ENCODE measurements around the gene CBX5. TPM values are rescaled to one million over a fixed set of nuclear protein-coding genes. Genes with fewer than 3 reads are reported as not detected.
A peak's percentile ranks its signal among the peaks of the same experiment; 100 is the strongest.
"Not testable (repeated sequence)": the region's sequence is repeated elsewhere in the genome, so short reads cannot be mapped to it uniquely, and the experiment has no call there.

Gene CBX5
- total RNA-seq (2014; rRNA removed; shearing (Covaris generic)), result 97.8 and 115 TPM in 2 replicates
- total RNA-seq (2022), result 299 and 321 TPM in 2 replicates
- percentile 97 among the genes with signal in this experiment for Bru-seq, nascent RNA
- BruChase-seq, experiment 1, labeled RNA remaining after a 6-hour chase, result percentile 100 among the genes with signal in this experiment
- BruChase-seq, experiment 2, labeled RNA remaining after a 2-hour chase, result percentile 99 among the genes with signal in this experiment
- long read RNA-seq, full-length matches to known transcripts, result 109 of 203 reads
- long read RNA-seq, partial matches to known transcripts, result 1 of 203 reads
- long read RNA-seq, other reads (novel, unspliced or antisense), result 93 of 203 reads

DNA sequence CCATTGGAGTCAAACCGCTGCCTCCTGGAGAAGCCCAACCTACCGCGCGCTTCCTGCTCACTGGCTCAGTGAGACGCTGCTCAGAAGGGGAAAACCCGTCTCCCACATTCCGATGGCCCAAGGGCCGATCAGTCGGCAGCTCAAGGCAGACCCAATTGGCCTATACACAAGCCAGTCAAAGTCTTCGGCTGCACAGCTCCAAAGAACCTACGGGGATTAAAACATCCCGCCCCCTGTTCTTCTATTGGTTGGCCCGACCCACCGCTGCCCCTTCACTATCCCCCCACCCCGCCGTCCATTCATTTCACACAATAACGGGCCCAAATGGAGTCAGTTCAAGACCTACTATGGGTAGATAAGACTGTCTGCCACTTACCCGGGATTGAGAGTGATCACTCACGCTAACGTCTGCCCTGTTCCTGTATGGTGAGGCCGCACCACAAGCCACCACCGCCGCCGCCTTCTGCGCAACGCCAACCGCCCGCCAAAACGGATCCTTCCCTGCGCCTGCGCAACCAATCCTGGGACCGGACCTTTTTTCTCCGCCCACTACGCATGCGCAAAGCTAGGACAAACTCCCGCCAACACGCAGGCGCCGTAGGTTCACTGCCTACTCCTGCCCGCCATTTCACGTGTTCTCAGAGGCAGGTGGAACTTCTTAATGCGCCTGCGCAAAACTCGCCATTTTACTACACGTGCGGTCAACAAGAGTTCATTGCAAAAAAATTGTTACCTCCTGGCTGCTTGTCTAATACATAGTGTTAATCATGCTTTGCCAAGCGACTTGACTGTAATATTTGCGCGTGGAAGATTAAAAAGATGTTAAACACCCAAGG, at the start of gene CBX5:
TSS of gene CBX5 (minus strand) at position 491 of the 836 bp plus-strand sequence. CDS start 22,472 bp downstream, outside the sequence.
- no TSS peak for BruUV-seq (replicated peaks)
- peaks cover 88% of the 10 kb centered on the region for H3K79me2 ChIP-seq (ENCODE audit: insufficient read depth, low read depth, low read length)
- peak within 1 kb of the TSS; percentile 89 for H3K4me3 ChIP-seq (ENCODE audit: low read depth, low read length, poor library complexity, severe bottlenecking)
- H3K36me3 ChIP-seq (ENCODE audit: insufficient read depth, low read length), result peaks cover 89% of the 10 kb centered on the region
- DNase-seq (ENCODE audit: low spot score), result peak; percentile 100
- H3K9me2 ChIP-seq (ENCODE audit: insufficient read depth, low read length), result no peaks in the 10 kb centered on the region
- peaks cover 41% of the 10 kb centered on the region for H4K20me1 ChIP-seq (ENCODE audit: insufficient read depth, low read length)
- TF ChIP-seq EZH2phosphoT487 (IDR thresholded peaks at IDR 0.05; ENCODE audit: borderline replicate concordance, low read depth, low read length), result no peak
- TF ChIP-seq, protein P1, sequence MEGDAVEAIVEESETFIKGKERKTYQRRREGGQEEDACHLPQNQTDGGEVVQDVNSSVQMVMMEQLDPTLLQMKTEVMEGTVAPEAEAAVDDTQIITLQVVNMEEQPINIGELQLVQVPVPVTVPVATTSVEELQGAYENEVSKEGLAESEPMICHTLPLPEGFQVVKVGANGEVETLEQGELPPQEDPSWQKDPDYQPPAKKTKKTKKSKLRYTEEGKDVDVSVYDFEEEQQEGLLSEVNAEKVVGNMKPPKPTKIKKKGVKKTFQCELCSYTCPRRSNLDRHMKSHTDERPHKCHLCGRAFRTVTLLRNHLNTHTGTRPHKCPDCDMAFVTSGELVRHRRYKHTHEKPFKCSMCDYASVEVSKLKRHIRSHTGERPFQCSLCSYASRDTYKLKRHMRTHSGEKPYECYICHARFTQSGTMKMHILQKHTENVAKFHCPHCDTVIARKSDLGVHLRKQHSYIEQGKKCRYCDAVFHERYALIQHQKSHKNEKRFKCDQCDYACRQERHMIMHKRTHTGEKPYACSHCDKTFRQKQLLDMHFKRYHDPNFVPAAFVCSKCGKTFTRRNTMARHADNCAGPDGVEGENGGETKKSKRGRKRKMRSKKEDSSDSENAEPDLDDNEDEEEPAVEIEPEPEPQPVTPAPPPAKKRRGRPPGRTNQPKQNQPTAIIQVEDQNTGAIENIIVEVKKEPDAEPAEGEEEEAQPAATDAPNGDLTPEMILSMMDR (conservative IDR thresholded peaks at IDR 0.05; ENCODE audit: low read length), result no peak
- peaks cover 57% of the 10 kb centered on the region for H3K4me1 ChIP-seq (ENCODE audit: insufficient read depth, low read length, poor library complexity, severe bottlenecking)
- peak within 1 kb of the TSS; percentile 88 for H3K4me2 ChIP-seq (ENCODE audit: low read length)
- intact Hi-C loops (cut with micrococcal nuclease; ENCODE audit: unreplicated experiment), result loop anchor here (1.0 to 2.0 kb wide), 5 partner anchors 15 to 63 kb away; no protein-coding TSS in a partner anchor
- peak within 1 kb of the TSS; percentile 29; the same call in 1 of the 2 replicates for H2AFZ ChIP-seq (ENCODE audit: low read length)
- H3K27ac ChIP-seq (ENCODE audit: low read depth, low read length, poor library complexity, severe bottlenecking), result peak within 1 kb of the TSS; percentile 85
- no peaks in the 10 kb centered on the region for H3K9me3 ChIP-seq (ENCODE audit: low read length)
- ChIA-PET POLR2A (interaction anchor here (0.6 to 3.7 kb wide), 22 partner anchors 8 to 901 kb away, joined by 3 to 24 read pairs (median 4); partner anchors contain the start of genes COPZ1 and NCKAP1L), CTCF (ENCODE audit: unreplicated experiment) (interaction anchor here (0.6 to 0.9 kb wide), 3 partner anchors 28 to 78 kb away, joined by 3 to 4 read pairs (median 3); partner anchors contain the start of gene COPZ1)

DNA sequence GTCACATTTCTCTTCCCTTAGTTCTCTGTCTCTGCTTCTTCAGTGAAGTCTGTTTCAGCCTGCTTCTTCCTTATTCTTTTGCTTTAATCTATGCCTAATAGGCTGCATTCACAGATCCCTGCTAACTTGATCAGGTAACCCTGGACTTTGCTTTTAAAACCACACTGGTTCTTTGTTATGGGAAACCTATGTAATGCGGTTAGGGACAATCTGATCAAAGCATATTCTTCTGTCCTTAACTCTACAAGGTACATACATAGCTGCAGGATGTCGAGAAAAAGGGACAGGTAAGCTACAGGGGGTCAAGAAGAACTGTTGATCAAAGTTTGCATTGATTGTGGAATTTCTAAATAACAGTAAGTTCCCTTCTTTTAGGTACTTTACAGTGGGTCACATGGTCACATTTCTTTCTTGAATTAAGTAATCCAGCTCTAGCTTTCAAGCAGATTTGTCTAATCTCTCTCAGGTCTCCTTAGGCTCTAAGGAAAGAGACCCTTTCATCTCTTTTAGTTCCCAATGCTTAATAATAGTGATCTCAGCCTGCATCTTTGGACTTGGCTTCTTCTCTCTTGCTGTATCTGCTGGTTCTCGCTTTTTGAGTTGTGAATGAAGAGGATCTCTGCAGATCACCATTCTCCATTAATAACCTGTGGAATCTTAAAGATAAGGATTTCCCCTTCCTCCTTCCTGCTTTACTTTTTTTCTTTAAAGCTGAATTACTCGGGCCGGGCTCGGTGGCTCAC, 48.8 kb upstream of the CBX5 start:
- CTCF ChIA-PET (ENCODE audit: unreplicated experiment), result no interaction called here
- H2AFZ ChIP-seq (ENCODE audit: low read length), result no peak overlapping the region

DNA sequence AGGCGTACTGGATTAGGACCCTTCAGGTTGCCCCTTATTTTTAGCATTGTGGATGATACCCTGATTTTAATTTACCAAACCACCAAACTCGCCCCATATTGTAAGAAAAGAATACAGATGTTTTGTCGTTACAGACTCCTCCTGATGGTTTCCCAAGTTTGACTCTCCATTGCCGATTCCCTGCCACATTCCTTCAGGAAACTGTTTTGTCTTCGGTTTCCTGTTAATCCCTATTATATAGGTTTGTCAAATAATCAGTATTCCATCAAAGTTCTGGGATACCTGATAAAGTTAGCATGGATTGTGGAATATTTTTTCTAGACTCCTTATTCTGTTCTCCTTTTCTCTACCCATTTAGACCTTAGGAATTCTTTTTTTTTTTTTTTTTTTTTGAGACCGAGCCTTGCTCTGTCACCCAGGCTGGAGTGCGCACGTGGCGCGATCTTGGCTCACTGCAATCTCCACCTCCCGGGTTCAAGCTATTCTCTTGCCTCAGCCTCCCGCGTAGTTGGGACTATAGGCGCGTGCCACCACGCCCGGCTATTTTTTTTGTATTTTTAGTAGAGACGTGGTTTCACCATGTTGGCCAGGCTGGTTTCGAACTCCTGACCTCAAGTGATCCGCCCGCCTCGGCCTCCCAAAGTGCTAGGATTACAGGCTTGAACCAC, 45.7 kb upstream of the CBX5 start:
- CTCF ChIA-PET (ENCODE audit: unreplicated experiment), result interaction anchor here (0.6 to 1.9 kb wide), 13 partner anchors 12 to 700 kb away, joined by 3 to 6 read pairs (median 4); partner anchors contain the start of gene CBX5
- BruUV-seq (replicated peaks), result TSS peak; percentile 90
- peak overlapping the region; percentile 69 for H3K4me2 ChIP-seq (ENCODE audit: low read length)
- H3K27ac ChIP-seq (ENCODE audit: low read depth, low read length, poor library complexity, severe bottlenecking), result peak overlapping the region; percentile 1
- POLR2A ChIA-PET, result interaction anchor here (0.6 to 2.2 kb wide), 7 partner anchors 7 to 171 kb away, joined by 3 to 15 read pairs (median 5); partner anchors contain the start of gene HNRNPA1
- peak overlapping the region; percentile 32; the same call in 1 of the 2 replicates for H2AFZ ChIP-seq (ENCODE audit: low read length)
- intact Hi-C loops (cut with micrococcal nuclease; ENCODE audit: unreplicated experiment), result loop anchor here (1.0 to 2.0 kb wide), 2 partner anchors 31 to 34 kb away; no protein-coding TSS in a partner anchor
- not testable (repeated sequence) for H3K4me1 ChIP-seq (ENCODE audit: insufficient read depth, low read length, poor library complexity, severe bottlenecking); DNase-seq (ENCODE audit: low spot score); H3K9me3 ChIP-seq (ENCODE audit: low read length); H4K20me1 ChIP-seq (ENCODE audit: insufficient read depth, low read length); H3K9me2 ChIP-seq (ENCODE audit: insufficient read depth, low read length); H3K36me3 ChIP-seq (ENCODE audit: insufficient read depth, low read length)
- peaks cover 14% of the 10 kb centered on the region for H3K79me2 ChIP-seq (ENCODE audit: insufficient read depth, low read depth, low read length)
- H3K4me3 ChIP-seq (ENCODE audit: low read depth, low read length, poor library complexity, severe bottlenecking), result peak overlapping the region; percentile 72

More for the DNA sequence above, 48.8 kb upstream of the CBX5 start:
- no peak for DNase-seq (ENCODE audit: low spot score)
- H3K36me3 ChIP-seq (ENCODE audit: insufficient read depth, low read length), result peaks cover 4% of the 10 kb centered on the region; the same call in 1 of the 2 replicates
- TF ChIP-seq, protein P1 (conservative IDR thresholded peaks at IDR 0.05; ENCODE audit: low read length), result no peak
- TF ChIP-seq EZH2phosphoT487 (IDR thresholded peaks at IDR 0.05; ENCODE audit: borderline replicate concordance, low read depth, low read length), result no peak
- H3K4me2 ChIP-seq (ENCODE audit: low read length), result no peak overlapping the region
- no peak overlapping the region for H3K27ac ChIP-seq (ENCODE audit: low read depth, low read length, poor library complexity, severe bottlenecking)
- no peak overlapping the region for H3K4me3 ChIP-seq (ENCODE audit: low read depth, low read length, poor library complexity, severe bottlenecking)
- peaks cover 18% of the 10 kb centered on the region for H3K79me2 ChIP-seq (ENCODE audit: insufficient read depth, low read depth, low read length)
- H3K9me2 ChIP-seq (ENCODE audit: insufficient read depth, low read length), result no peaks in the 10 kb centered on the region
- no peaks in the 10 kb centered on the region for H4K20me1 ChIP-seq (ENCODE audit: insufficient read depth, low read length)
- no TSS peak for BruUV-seq (replicated peaks)
- POLR2A ChIA-PET, result no interaction called here
- intact Hi-C loops (cut with micrococcal nuclease; ENCODE audit: unreplicated experiment), result no loop called here
- peaks cover 14% of the 10 kb centered on the region for H3K4me1 ChIP-seq (ENCODE audit: insufficient read depth, low read length, poor library complexity, severe bottlenecking)
- H3K9me3 ChIP-seq (ENCODE audit: low read length), result no peaks in the 10 kb centered on the region
